SW480 (cell line): Measurements from ENCODE around the gene SLC26A3.

Experiments
- DNase-seq: peaks from one replicate; pipeline ENCODE4 v3.0.0-alpha.2; 2016; ENCODE audit warnings: low spot score

The SLC26A3 gene

GRCh38 chr7:107816011-107816566 is 13.1 kb upstream of the SLC26A3 start:
- DNase-seq, result no peak

GRCh38 chr7:107815254-107815882 is 12.3 kb upstream of the SLC26A3 start:
- DNase-seq, result no peak

DNA sequence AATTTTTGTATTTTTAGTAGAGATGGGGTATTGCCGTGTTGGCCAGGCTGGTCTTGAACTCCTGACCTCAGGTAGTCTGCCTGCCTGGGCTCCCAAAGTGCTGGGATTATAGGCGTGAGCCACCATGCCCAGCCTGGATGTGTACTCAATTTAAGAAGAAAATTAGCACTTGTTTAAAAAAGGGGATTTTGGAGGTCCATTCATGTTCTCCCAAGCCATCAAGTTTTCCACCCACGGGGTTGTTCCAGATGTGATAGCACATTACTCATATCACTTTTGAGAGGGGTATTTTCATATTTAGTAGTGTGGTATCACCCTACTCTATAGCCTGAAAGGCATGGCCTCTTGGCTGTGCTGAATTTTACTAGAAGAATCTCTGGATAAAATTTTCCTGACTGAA is 10.5 kb upstream of the SLC26A3 start:
- DNase-seq, result no peak

DNA sequence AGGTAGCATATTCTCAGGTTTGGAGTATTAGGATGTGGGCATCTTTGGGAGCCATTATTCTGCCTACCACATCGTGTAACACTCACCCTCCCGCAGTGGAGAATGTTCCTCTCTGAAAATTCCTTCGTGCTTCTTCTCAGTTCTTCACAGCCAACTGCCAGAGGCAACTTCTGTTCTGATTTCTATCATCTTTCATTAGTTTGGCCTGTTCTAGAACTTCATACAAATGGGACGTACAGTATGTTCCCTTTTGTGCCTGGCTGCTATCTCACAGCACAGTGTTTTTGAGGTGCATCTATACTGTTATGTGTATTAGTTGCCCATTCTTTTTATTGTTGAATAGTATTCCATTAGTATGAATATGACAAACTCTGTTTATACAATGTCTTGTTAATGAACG is 8.9 kb upstream of the SLC26A3 start:
- DNase-seq, result no peak

DNA sequence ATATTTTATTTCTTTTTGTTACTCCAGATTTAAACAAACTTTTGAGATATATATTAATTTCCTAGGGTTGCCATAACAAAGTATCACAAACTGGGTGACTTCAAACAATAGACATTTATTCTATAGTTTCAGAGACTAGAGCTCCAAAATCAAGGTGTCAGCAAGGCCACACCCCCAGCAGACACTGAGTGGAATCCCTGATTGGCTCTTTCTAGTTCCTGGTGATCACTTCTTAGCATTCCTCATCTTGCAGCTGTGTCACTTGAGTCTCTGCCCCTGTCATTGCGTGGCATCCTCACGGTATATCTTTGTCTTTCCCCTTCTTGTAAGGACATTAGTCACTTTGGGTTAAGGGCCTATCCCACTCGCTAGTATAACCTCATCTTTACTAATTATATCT is 7.6 kb upstream of the SLC26A3 start:
- DNase-seq, result no peak

DNA sequence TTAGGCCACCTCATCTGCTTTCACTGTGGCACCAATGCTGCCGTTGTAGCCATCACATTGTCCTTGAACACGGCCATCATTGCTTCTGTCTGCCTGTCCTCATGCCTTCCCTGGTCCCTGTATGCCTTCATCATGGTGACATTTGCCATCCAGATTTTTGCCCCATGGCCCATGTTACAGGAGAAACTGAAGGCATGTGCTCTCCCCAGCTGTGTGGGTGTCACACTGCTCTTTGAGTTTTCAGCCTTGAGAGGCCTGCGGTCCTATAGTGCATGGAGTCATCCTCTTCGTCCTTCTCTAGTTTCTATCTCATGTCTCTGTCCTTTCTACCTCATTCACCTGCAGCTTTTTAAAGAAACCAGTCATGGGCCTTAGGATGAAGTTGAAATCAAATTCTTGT is 6.2 kb upstream of the SLC26A3 start:
- no peak for DNase-seq

- no peak for DNase-seq
These were observed 3.3 kb downstream of the SLC26A3 start for GRCh38 chr7:107799647-107800264.

DNA sequence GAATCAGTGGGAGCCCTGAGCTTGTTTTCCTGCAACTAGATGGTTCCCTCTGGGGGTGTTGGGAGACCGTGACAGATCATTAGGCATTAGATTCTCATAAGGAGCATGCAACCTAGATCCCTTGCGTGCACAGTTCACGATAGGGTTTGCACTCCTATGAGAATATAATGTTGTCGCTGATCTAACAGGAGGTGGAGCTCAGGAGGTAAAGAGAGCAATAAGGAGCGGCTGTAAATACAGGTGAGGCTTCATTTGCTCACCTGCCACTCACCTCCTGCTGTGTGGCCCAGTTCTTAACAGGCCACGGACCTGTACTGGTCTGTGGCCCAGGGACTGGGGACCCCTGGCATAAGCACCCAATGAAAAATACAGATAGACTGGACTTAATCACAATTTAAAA is 10.7 kb downstream of the SLC26A3 start:
- no peak for DNase-seq

DNA sequence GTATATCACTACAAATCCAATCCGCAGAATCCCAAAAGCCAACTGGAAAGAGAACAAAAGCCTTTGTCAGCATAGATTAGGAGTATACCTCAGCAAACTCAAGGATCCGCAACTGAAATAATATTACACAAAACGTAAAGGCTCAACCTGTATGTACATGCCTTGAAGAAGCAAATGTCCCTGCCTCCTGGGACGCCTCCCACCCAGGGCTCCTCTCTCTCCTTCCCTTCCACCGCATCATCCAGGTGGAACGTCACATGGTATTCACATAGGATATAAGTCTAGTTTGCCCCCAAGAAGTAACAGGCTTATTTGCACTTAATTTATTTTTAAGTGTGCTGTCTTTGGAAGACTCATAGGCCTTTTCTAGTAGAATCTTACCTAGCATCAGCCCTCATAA is 13.4 kb downstream of the SLC26A3 start:
- no peak for DNase-seq

DNA sequence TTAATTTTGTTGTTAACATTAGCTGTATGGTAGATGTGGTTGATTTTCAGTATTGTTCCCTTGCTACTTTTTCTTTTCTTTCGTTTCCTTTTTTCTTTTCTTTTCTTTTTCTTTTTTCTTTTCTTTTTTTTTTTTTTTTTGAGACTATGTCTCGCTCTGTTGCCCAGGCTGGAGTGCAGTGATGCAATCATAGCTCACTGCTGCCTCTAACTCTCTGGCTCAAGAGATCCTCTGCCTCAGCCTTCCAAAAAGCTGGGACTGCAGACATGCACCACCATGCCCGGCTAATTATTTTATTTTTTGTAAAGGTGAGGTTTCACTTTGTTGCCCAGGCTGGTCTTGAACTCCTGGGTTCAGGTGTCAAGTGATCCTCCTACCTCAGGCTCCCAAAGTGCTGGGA is 14.4 kb downstream of the SLC26A3 start:
- DNase-seq, result no peak

DNA sequence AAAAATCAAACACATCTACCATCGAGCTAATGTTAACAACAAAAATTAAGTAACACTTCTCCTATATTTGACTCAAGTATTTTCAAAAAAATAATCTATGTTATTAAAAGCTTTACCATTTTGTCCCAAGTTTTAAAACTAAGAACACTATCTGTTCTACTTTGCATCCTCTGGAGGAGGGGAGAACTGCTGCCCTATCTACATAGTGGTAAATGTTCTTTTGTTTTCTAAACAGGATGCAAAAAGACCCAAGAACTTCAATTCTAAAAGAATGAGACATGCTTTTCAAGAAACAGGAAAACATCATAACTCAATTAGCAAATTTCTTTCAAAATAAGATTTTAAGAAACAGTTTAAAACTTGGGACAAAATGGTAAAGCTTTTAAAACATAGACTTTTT is 14.8 kb downstream of the SLC26A3 start:
- DNase-seq, result no peak

- DNase-seq, result no peak
These were observed 17.1 kb downstream of the SLC26A3 start for GRCh38 chr7:107785926-107786325.

DNA sequence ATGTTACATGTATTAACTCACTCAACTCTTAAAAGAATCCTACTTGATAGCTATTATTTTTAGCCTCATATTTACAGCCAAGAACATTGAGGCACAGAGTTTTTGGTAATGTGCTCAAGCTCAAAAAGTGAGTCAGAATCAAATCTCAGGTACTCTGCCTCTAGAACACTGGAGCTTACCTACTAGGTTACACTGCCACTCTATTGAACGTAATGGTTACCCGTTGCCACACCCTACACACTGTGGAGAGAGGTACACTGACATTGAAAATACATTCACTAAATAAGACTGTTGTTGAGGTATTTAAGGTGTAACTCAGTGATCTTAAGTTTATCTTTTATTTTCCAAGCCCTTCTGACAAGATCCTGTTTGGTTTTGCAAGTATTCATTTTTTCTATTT is 17.9 kb downstream of the SLC26A3 start:
- DNase-seq, result no peak

GRCh38 chr7:107783648-107784047 is 19.4 kb downstream of the SLC26A3 start:
- no peak for DNase-seq

GRCh38 chr7:107782374-107782773 is 20.6 kb downstream of the SLC26A3 start:
- no peak for DNase-seq

DNA sequence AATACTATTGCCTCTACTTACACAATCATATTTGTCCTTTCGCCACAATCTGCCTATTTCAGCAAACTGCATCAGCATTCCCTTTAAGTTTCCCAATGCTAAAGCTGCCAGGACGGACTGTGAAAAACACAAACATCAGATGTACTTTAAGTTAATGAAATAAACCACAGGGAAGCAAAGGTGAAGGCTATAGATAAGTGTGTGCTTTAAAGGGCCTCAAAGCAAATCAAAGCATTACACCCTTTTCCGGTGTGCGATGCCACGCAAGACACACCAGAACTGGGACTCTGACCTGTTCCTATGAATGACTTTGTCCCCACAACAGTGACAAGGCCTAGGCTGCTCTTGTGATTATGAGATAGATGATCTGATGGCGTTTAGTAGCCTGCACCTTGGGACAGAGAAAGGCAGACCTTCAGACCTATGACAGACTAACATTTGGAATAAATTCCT is 23.4 kb downstream of the SLC26A3 start:
- no peak for DNase-seq

GRCh38 chr7:107778283-107778682 is 24.7 kb downstream of the SLC26A3 start:
- no peak for DNase-seq

- DNase-seq, result no peak
These were observed 25.3 kb downstream of the SLC26A3 start for GRCh38 chr7:107777702-107778101.

DNA sequence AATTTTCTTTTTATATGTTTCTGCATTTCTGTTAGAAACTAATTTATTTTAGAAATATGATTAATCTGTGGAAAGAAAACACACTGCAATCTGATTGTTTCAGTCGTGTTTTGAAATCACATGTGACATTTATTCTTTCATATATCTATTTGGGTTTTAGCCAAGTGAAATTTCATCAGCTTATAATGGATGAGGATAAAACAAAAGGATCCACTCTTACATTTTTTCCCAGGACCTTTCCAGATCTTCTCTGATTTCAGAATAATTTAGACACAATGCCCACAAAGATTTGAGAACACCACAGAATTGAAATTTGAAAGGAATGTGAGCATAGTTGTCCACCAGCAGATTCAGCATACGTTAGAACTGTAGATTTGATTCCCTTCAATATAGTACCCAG is 30.0 kb downstream of the SLC26A3 start:
- no peak for DNase-seq

DNA sequence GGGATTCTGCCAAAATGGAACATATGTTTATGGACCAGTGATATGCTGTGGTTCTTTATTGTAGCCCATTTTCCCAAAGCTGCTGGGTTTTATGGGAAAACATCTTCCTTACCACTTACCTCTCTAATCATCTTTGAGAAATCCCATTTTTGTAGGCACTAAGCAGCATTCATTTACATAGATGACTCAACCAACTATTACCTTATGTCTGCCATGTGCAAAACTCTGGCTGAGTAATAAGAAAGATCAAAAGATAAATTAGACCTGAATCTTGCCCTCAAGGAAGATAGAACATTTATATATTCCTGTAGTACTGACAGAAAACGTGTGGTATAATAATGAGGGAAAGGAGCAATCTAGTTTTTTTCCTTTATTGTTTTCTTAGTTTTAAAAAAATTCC is 34.8 kb downstream of the SLC26A3 start:
- no peak for DNase-seq

GRCh38 chr7:107767391-107767790 is 35.6 kb downstream of the SLC26A3 start:
- no peak for DNase-seq

GRCh38 chr7:107758667-107759066 is 44.4 kb downstream of the SLC26A3 start:
- DNase-seq, result no peak

GRCh38 chr7:107754642-107755041 is 48.4 kb downstream of the SLC26A3 start:
- no peak for DNase-seq

- no peak for DNase-seq
These were observed 51.9 kb downstream of the SLC26A3 start for GRCh38 chr7:107751113-107751512.
